ENCODE measurements around the gene DNER.

GRCh38 chr2:229388731-229389130 is 325.6 kb downstream of the DNER start:
- no peak for TF ChIP-seq YY1 (IDR thresholded peaks at IDR 0.05; ENCODE audit: insufficient read depth, insufficient read length)
- no peak for TF ChIP-seq ZNF274 (IDR thresholded peaks at IDR 0.05; ENCODE audit: low read depth, low read length)
